GM12801 (cell line): ENCODE measurements around the gene RFT1.

Experiments
- TF ChIP-seq, protein P1 (sequence below): IDR thresholded peaks from one replicate; pipeline ENCODE4 v1.5.1; 2011; ENCODE audit warnings: control low read depth; ENCODE audit not compliant: insufficient read length; ENCODE audit errors: extremely low read depth

The RFT1 gene

DNA sequence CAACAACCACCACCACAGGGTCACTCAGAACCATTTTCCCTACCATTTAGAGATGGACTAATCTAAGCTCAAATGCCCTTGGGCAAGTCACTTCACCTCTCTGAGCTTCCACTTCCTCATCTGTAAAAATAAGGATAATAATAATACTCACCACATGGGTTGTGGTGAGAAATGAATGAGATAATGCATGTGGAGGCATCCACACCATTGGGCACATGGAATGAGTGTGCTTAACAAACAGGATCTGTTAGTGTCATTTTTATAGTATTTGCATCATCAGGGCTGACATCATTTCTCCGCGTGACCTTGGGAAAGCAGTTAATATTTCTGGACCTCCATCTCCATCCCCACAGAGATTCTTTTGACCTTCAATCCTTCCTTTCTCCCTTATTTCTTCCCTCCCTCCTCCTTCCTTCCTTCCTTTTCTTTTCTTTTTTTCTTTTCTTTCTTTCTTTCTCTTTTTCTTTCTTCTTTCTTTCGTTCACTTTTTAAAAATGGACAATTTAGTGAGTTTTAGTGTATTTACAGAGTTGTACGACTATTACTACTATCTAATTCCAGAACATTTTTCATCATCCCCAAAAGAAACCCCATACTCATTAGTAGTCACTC, 7.7 kb upstream of the RFT1 start:
- TF ChIP-seq, protein P1, sequence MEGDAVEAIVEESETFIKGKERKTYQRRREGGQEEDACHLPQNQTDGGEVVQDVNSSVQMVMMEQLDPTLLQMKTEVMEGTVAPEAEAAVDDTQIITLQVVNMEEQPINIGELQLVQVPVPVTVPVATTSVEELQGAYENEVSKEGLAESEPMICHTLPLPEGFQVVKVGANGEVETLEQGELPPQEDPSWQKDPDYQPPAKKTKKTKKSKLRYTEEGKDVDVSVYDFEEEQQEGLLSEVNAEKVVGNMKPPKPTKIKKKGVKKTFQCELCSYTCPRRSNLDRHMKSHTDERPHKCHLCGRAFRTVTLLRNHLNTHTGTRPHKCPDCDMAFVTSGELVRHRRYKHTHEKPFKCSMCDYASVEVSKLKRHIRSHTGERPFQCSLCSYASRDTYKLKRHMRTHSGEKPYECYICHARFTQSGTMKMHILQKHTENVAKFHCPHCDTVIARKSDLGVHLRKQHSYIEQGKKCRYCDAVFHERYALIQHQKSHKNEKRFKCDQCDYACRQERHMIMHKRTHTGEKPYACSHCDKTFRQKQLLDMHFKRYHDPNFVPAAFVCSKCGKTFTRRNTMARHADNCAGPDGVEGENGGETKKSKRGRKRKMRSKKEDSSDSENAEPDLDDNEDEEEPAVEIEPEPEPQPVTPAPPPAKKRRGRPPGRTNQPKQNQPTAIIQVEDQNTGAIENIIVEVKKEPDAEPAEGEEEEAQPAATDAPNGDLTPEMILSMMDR, result no peak

DNA sequence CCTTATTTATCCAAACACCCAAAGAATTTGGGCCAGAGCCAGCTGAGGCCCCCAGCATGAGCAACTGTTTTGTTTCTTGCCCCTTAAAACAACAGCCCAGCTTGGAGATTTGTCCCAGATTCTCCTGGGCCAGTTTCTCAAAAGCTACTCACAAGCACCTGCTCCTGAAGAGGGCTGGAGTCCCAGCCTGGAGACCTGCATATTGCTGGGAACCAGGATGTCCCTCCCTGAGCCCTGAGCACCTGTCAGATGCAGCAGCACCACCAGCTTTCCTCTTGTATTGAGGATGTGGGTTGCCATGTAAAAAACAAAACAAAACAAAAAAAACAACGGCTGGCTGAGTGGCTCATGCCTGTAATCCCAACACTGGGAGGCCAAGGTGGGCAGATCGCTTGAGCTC, 7.0 kb upstream of the RFT1 start:
- TF ChIP-seq, protein P1, result no peak

DNA sequence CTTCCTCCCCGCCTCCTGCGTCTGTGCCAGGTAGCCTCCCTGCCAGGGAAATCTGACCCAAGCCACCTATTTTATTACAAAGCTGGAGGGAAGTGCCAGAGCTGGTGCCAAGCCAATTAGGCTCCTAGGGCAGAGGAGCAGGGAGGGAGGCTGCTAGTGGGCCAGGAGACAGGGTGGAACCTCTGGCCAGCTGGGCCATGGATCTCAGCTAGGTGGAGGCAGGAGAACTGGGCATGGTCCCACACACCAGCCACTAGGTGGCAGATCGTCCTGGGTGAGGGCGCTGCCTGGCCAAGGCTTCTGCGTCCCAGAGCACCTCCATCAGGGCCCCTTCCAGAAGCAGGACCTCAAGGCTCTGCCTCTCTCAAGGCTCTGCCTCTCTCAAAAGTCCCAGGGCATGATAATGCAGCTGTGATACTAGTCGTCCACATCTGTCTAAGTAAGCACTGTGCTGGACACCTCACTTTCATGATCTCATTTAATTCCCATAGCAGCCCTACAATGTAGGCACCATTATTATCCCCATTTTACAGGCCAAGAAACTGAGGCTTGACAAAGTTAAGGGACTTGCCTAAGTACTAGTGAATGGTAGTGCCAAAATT, 4.5 kb upstream of the RFT1 start:
- TF ChIP-seq, protein P1, result peak; percentile 28

DNA sequence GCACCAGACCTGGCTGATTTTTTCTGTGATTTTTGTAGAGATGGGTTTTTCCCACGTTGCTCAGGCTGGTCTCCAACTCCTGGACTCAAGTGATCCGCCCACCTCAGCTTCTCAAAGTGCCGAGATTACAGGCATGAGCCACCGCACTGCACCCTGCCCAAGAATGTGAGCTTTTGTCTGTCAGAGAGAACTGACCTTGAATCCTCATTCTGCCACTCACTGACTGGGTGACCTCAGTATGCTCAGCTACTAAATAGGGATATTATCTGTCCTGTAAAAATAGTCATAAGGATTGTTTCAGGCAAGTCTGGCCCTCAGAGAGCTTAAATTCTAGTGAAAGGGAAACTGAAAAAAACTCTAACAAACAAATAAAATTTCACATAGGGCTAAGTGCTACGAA, 2.1 kb upstream of the RFT1 start:
- TF ChIP-seq, protein P1, result no peak

DNA sequence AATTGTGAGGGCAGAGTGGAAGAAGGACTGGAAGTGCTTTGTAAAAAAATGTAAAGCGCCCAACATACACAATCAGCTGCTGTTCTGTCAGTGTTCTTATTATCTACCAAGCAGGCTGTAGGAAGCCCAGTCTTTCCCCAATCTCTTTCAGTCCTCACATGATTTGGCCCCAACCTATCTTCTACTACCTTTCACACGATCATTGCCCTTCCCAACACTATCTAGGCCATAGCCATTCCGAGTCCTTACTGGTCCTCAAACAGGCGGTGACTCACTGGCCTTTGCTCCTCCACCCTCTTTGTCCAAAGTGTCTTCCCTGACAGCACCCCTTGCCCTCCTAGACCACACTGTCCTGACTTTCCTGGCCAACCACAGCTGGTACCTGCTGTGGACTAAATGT, 861 bp upstream of the RFT1 start:
- TF ChIP-seq, protein P1, result no peak

DNA sequence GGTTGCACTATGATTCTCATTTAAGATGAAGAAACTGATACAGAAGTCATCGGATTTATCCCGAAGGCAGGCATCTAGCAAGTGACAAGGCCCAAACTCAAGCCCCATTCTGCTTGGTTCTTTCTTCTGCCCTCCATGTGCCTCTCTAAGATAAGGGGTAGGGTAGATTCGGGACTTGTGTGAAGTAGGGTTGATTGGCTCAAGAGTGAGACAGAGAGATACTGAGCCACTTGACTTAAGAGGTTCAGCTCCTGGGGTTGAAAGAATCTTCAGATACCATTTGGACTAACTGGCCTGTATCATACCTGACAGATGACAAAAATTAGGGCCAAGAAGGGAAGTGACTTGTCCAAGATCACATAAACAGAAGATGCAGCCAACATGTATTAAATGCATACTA, 891 bp downstream of the RFT1 start:
- TF ChIP-seq, protein P1, result no peak

DNA sequence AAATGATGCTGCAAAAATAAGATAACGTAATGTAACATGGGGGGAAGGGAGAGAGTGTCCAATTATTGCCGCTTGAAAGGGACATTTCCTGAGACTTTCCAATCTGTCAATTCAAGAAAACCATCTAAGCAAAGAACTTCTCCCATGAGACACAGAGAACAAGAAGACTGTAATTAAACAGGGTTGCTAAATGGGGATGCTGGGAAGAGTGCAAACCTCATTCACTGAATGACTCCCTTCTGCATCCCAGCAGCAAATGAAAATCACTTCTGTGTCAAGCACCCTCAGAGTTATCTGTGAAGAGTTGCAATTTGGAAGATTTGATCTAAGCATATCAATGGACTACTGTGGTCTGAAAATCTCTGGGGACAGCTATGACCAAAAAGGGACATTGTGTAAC, 3.6 kb downstream of the RFT1 start:
- TF ChIP-seq, protein P1, result no peak
